Keratinocyte (primary cell): ENCODE data around the gene PRR36. TPM values are rescaled to one million over a fixed set of nuclear protein-coding genes. Genes with fewer than 3 reads are reported as not detected.

Source experiments
- DNase-seq: peaks from one replicate; pipeline ENCODE4 v3.0.0-alpha.2; 2011; ENCODE audit warnings: low read depth, missing footprints, low spot score
- FAIRE-seq: peaks from 2 replicates; lab custom pipeline; 2011; peaks lifted over from hg19 to GRCh38; lab: Jason Lieb, UNC
- H2AFZ ChIP-seq: 2 replicates; pipeline ENCODE4 v1.6.0; 2012; ENCODE audit warnings: low read length, control low read depth, inconsistent platforms; ENCODE audit not compliant: control insufficient read depth
- H3K27ac ChIP-seq: 2 replicates; pipeline ENCODE4 v1.5.1; 2011; ENCODE audit warnings: low read length; ENCODE audit not compliant: control insufficient read depth, insufficient read depth
- H3K27me3 ChIP-seq: 3 replicates; pipeline ENCODE4 v1.6.0; 2011; ENCODE audit warnings: low read length; ENCODE audit not compliant: control insufficient read depth, insufficient read depth; ENCODE audit errors: extremely low read depth
- H3K36me3 ChIP-seq, 2 experiments: 2 replicates in 1 of 2; 3 replicates in 1 of 2; pipeline ENCODE4 v1.5.1; 2011; ENCODE audit warnings: low read length in 2 of 2, mild to moderate bottlenecking in 1 of 2; ENCODE audit not compliant: control insufficient read depth in 2 of 2, insufficient read depth in 2 of 2; ENCODE audit errors: extremely low read depth in 1 of 2
- H3K4me1 ChIP-seq: 3 replicates; pipeline ENCODE4 v1.5.1; 2011; ENCODE audit warnings: low read length; ENCODE audit not compliant: control insufficient read depth, insufficient read depth; ENCODE audit errors: extremely low read depth
- H3K4me2 ChIP-seq: 3 replicates; pipeline ENCODE4 v1.6.0; 2011; ENCODE audit warnings: low read depth, low read length; ENCODE audit not compliant: control insufficient read depth, insufficient read depth; ENCODE audit errors: extremely low read depth
- H3K4me3 ChIP-seq, 3 experiments: fragments of 200-600 bp in 1 of 3; sonication (generic) in 1 of 3; 2 replicates in 2 of 3; 3 replicates in 1 of 3; pipeline ENCODE4 v1.5.1; 2011 to 2016; ENCODE audit warnings: low read length in 3 of 3, mild to moderate bottlenecking in 3 of 3, control low read depth in 2 of 3, inconsistent platforms in 1 of 3, low read depth in 1 of 3, mixed read lengths in 1 of 3, mixed run types in 1 of 3, moderate library complexity in 1 of 3; ENCODE audit not compliant: control insufficient read depth in 2 of 3, insufficient read depth in 2 of 3; ENCODE audit errors: extremely low read depth in 1 of 3
- H3K79me2 ChIP-seq: 2 replicates; pipeline ENCODE4 v1.6.0; 2012; ENCODE audit warnings: low read length; ENCODE audit not compliant: control insufficient read depth, insufficient read depth
- H3K9ac ChIP-seq: 3 replicates; pipeline ENCODE4 v1.6.0; 2011; ENCODE audit warnings: low read length; ENCODE audit not compliant: control insufficient read depth, insufficient read depth; ENCODE audit errors: extremely low read depth
- H3K9me1 ChIP-seq: 3 replicates; pipeline ENCODE4 v1.6.0; 2011; ENCODE audit warnings: low read length; ENCODE audit not compliant: control insufficient read depth, insufficient read depth; ENCODE audit errors: extremely low read depth
- H3K9me3 ChIP-seq: 2 replicates; pipeline ENCODE4 v1.5.1; 2012; ENCODE audit warnings: low read depth, low read length; ENCODE audit not compliant: control insufficient read depth
- H4K20me1 ChIP-seq: 3 replicates; pipeline ENCODE4 v1.6.0; 2011; ENCODE audit warnings: low read length; ENCODE audit not compliant: control insufficient read depth, insufficient read depth; ENCODE audit errors: extremely low read depth
- CTCF ChIP-seq, 3 experiments: IDR thresholded peaks in 1 of 3; conservative IDR thresholded peaks in 1 of 3; optimal IDR thresholded peaks in 1 of 3; 2 replicates in 2 of 3; 3 replicates in 1 of 3; pipeline versions ENCODE3 to v1.5.1; 2011; ENCODE audit warnings: low read length in 3 of 3, mild to moderate bottlenecking in 3 of 3, moderate library complexity in 2 of 3, control low read depth in 1 of 3, inconsistent platforms in 1 of 3; ENCODE audit not compliant: insufficient read depth in 2 of 3; ENCODE audit errors: extremely low read depth in 1 of 3
- EZH2 ChIP-seq: IDR thresholded peaks from one replicate; pipeline ENCODE4 v1.6.1; 2012; ENCODE audit warnings: inconsistent platforms, mild to moderate bottlenecking, low read length, moderate library complexity
- dilution Hi-C: fragments of 300-500 bp; cut with MboI; formaldehyde crosslinking; loops from one replicate; pipeline ENCODE4 v1.7.0; 2020; ENCODE audit warnings: low sequenced_read_pairs; ENCODE audit not compliant: extremely low pct_ligation_motif_present
- polyA plus RNA-seq, 5 experiments: library from polyadenylated mRNA; depleted of rRNA in 3 of 5; stranded (reverse) in 3 of 5; stranded (forward) in 1 of 5; unstranded in 1 of 5; fragments of >200 nt; gene quantifications; 1 replicate in 1 of 5; 2 replicates in 3 of 5; 3 replicates in 1 of 5; pipeline versions ENCODE4 v1.2.1 to v1.2.3, GENCODE V29; 2011 to 2012; ENCODE audit warnings: missing spikeins in 2 of 5, low read depth in 1 of 5, low replicate concordance in 1 of 5

The PRR36 gene
- polyA plus RNA-seq, 1 donor (not counting 4 experiments of a cell fraction or from before 2014, with no cell fraction given) = not detected

- H3K36me3 ChIP-seq = peaks cover 0 to 9% of the 10 kb centered on the region in 2 experiments
- H2AFZ ChIP-seq = peak overlapping the region; percentile 30
- peaks cover 5% of the 10 kb centered on the region for H4K20me1 ChIP-seq
- H3K4me1 ChIP-seq = peaks cover 52% of the 10 kb centered on the region
- peak overlapping the region; percentile 81 for H3K27ac ChIP-seq
- peak overlapping the region; percentile 86 for H3K4me2 ChIP-seq
- peaks cover 45% of the 10 kb centered on the region for H3K79me2 ChIP-seq
- H3K9ac ChIP-seq = peak overlapping the region; percentile 93
- FAIRE-seq = no peak
- no peaks in the 10 kb centered on the region for H3K27me3 ChIP-seq
- H3K4me3 ChIP-seq = peak overlapping the region; percentile 84 to 90 (median 88)
- dilution Hi-C loops = no loop called here
- TF ChIP-seq EZH2 = no peak
- no peak for TF ChIP-seq CTCF (optimal IDR thresholded peaks at IDR 0.05 in 1 of 3, IDR thresholded peaks at IDR 0.05 in 1 of 3, conservative IDR thresholded peaks at IDR 0.05 in 1 of 3; ENCODE audit: extremely low read depth in 1 of 3, insufficient read depth in 2 of 3, low read length in 3 of 3)
- H3K9me1 ChIP-seq = peaks cover 3% of the 10 kb centered on the region
- H3K9me3 ChIP-seq = no peaks in the 10 kb centered on the region
- DNase-seq = no peak
Observed at GRCh38 chr19:7904074-7905020, 30.2 kb upstream of the PRR36 start.

GRCh38 chr19:7903244-7904073, 29.3 kb upstream of the PRR36 start, which contains the start of gene MAP2K7:
Gene MAP2K7, plus strand, starts transcription at chr19:7903877. Its CDS starts 68 bp downstream, at chr19:7903945.
- H3K4me2 ChIP-seq = peak within 1 kb of the TSS; percentile 92
- H3K4me1 ChIP-seq = peaks cover 52% of the 10 kb centered on the region
- H3K9me3 ChIP-seq = no peaks in the 10 kb centered on the region
- peak within 1 kb of the TSS; percentile 99 for H3K9ac ChIP-seq
- dilution Hi-C loops = no loop called here
- H4K20me1 ChIP-seq = peaks cover 5% of the 10 kb centered on the region
- H3K27me3 ChIP-seq = no peaks in the 10 kb centered on the region
- peak within 1 kb of the TSS; percentile 98 for H3K27ac ChIP-seq
- FAIRE-seq (peak; percentile 89), DNase-seq (peak; percentile 95)
- TF ChIP-seq EZH2 = no peak
- peak; percentile 64 to 99 (median 69) for TF ChIP-seq CTCF (optimal IDR thresholded peaks at IDR 0.05 in 1 of 3, IDR thresholded peaks at IDR 0.05 in 1 of 3, conservative IDR thresholded peaks at IDR 0.05 in 1 of 3; ENCODE audit: extremely low read depth in 1 of 3, insufficient read depth in 2 of 3, low read length in 3 of 3)
- H3K79me2 ChIP-seq = peaks cover 45% of the 10 kb centered on the region
- peaks cover 3% of the 10 kb centered on the region for H3K9me1 ChIP-seq
- H3K4me3 ChIP-seq = peak within 1 kb of the TSS; percentile 84 to 94 (median 90)
- H3K36me3 ChIP-seq = peaks cover 6 to 14% of the 10 kb centered on the region in 2 experiments
- H2AFZ ChIP-seq = peak within 1 kb of the TSS; percentile 68
